Cardiac muscle cell (in vitro differentiated cells and primary cell): ENCODE measurements around the gene RPL39. TPM values are rescaled to one million over a fixed set of nuclear protein-coding genes. Genes with fewer than 3 reads are reported as not detected.

Source experiments
- DNase-seq, 2 donors: peaks; one replicate each; pipeline versions ENCODE4 v3.0.0 to v3.0.0-alpha.2; 2010 to 2017; ENCODE audit warnings: low read depth in 1 of 2, low spot score in 1 of 2
- H3K27ac ChIP-seq: fragments of 200-600 bp; sonication (generic); 2 replicates; pipeline ENCODE4 v1.5.1; 2016
- H3K27me3 ChIP-seq: fragments of 200-600 bp; sonication (generic); 2 replicates; pipeline ENCODE4 v1.6.0; 2016; ENCODE audit warnings: control low read depth
- H3K36me3 ChIP-seq: fragments of 200-600 bp; sonication (generic); 2 replicates; pipeline ENCODE4 v1.5.1; 2016; ENCODE audit warnings: control low read depth
- H3K4me1 ChIP-seq: fragments of 200-600 bp; sonication (generic); 2 replicates; pipeline ENCODE4 v1.8.1; 2017; ENCODE audit warnings: low read depth, mild to moderate bottlenecking, mixed run types
- H3K4me3 ChIP-seq: fragments of 200-600 bp; sonication (generic); 2 replicates; pipeline ENCODE4 v1.5.1; 2016; ENCODE audit warnings: mild to moderate bottlenecking
- H3K9me3 ChIP-seq: fragments of 200-600 bp; sonication (generic); 2 replicates; pipeline ENCODE4 v1.5.1; 2017; ENCODE audit warnings: low read depth, mild to moderate bottlenecking, control low read depth
- CTCF ChIP-seq: IDR thresholded peaks from 2 replicates; pipeline ENCODE4 v1.5.1; 2012; ENCODE audit warnings: low read depth, mild to moderate bottlenecking, low read length
- polyA plus RNA-seq: library from polyadenylated mRNA; unstranded; fragments of >200 nt; fragmentation: Nextera tagmentation; extraction: Ambion mirVana; gene quantifications from 2 replicates; pipeline ENCODE4 v1.2.1, GENCODE V29; 2016
- total RNA-seq: library from RNA; depleted of rRNA; stranded (reverse); fragments of >200 nt; gene quantifications from 2 replicates; pipeline ENCODE4 v1.2.3, GENCODE V29; 2016

RPL39 gene
- total and polyA plus RNA-seq, 2 experiments from 2014 or later: 735 to 789 TPM

GRCh38 chrX:119763836-119764387, 27.5 kb downstream of the RPL39 start:
- Histone ChIP-seq H3K27me3 (peaks cover 15% of the 10 kb centered on the region), H3K9me3 (no peaks in the 10 kb centered on the region), H3K4me3 (no peak overlapping the region), H3K27ac (no peak overlapping the region), H3K4me1 (no peaks in the 10 kb centered on the region), H3K36me3 (no peaks in the 10 kb centered on the region)
- no peak for DNase-seq
- no peak for TF ChIP-seq CTCF

GRCh38 chrX:119763181-119763580, 28.2 kb downstream of the RPL39 start:
- peaks cover 21% of the 10 kb centered on the region for H3K27me3 ChIP-seq
- no peaks in the 10 kb centered on the region for H3K36me3 ChIP-seq
- no peaks in the 10 kb centered on the region for H3K4me1 ChIP-seq
- no peak overlapping the region for H3K4me3 ChIP-seq
- no peaks in the 10 kb centered on the region for H3K9me3 ChIP-seq
- H3K27ac ChIP-seq: no peak overlapping the region
- TF ChIP-seq CTCF: no peak
- DNase-seq: peak in 1 of 2 donors; percentile 85

GRCh38 chrX:119762718-119763117, 28.7 kb downstream of the RPL39 start:
- Histone ChIP-seq H3K27me3 (peaks cover 22% of the 10 kb centered on the region), H3K9me3 (no peaks in the 10 kb centered on the region), H3K36me3 (no peaks in the 10 kb centered on the region), H3K4me3 (no peak overlapping the region), H3K27ac (no peak overlapping the region), H3K4me1 (no peaks in the 10 kb centered on the region)
- peak in 1 of 2 donors; percentile 42 for DNase-seq
- no peak for TF ChIP-seq CTCF

GRCh38 chrX:119760026-119760877, 31.2 kb downstream of the RPL39 start:
- Histone ChIP-seq H3K27me3 (peaks cover 24% of the 10 kb centered on the region), H3K36me3 (no peaks in the 10 kb centered on the region), H3K9me3 (no peaks in the 10 kb centered on the region), H3K4me1 (no peaks in the 10 kb centered on the region), H3K27ac (no peak overlapping the region), H3K4me3 (no peak overlapping the region)
- DNase-seq: no peak
- no peak for TF ChIP-seq CTCF

GRCh38 chrX:119759248-119759766, 32.1 kb downstream of the RPL39 start:
- TF ChIP-seq CTCF: no peak
- H3K27me3 ChIP-seq: peaks cover 24% of the 10 kb centered on the region
- no peak overlapping the region for H3K27ac ChIP-seq
- DNase-seq: no peak
- peak overlapping the region; percentile 37 for H3K4me3 ChIP-seq
- H3K4me1 ChIP-seq: no peaks in the 10 kb centered on the region
- H3K36me3 ChIP-seq: no peaks in the 10 kb centered on the region
- H3K9me3 ChIP-seq: no peaks in the 10 kb centered on the region
